Prostate gland (tissue), 2 donors: ENCODE measurements around the gene LOXL4. TPM values are rescaled to one million over a fixed set of nuclear protein-coding genes. Genes with fewer than 3 reads are reported as not detected.

Source experiments
- DNase-seq: peaks from one replicate; pipeline ENCODE4 v3.0.0-alpha.2; 2019; ENCODE audit warnings: low spot score
- H3K27ac ChIP-seq, 2 donors: fragments of 200-600 bp; sonication (generic); 2 replicates each; pipeline ENCODE4 v1.5.1; 2017 to 2019
- H3K27me3 ChIP-seq: fragments of 200-600 bp; sonication (generic); replicated peaks from 2 replicates; pipeline ENCODE4 v1.5.1; 2019; ENCODE audit not compliant: insufficient read depth
- H3K36me3 ChIP-seq, 2 donors: fragments of 200-600 bp; sonication (generic); 1 replicate in 1 of 2; 2 replicates in 1 of 2; pipeline versions ENCODE4 v1.5.1 to v1.8.1; 2017 to 2019
- H3K4me1 ChIP-seq: fragments of 200-600 bp; sonication (generic); replicated peaks from 2 replicates; pipeline ENCODE4 v1.5.1; 2019
- H3K4me3 ChIP-seq, 2 donors: fragments of 200-600 bp; sonication (generic); 2 replicates each; pipeline ENCODE4 v1.5.1; 2017 to 2019
- H3K9me3 ChIP-seq: fragments of 200-600 bp; sonication (generic); 2 replicates; pipeline ENCODE4 v1.5.1; 2017
- POLR2A ChIP-seq: fragments of 450-650 bp; IDR thresholded peaks from one replicate; pipeline ENCODE4 v1.6.1; 2016; ENCODE audit warnings: antibody characterized with exemption, mild to moderate bottlenecking
- POLR2AphosphoS5 ChIP-seq: sonication (generic); formaldehyde crosslinking; IDR thresholded peaks from one replicate; pipeline ENCODE4 v1.6.1; 2017; ENCODE audit warnings: antibody characterized with exemption
- WGBS: methylation state at CpG from one replicate; pipeline ENCODE4 v1.1.5; 2018; 5-methylcytosine and 5-hydroxymethylcytosine counted together
- intact Hi-C: fragments of 100-400 bp; cut with DNase I; formaldehyde crosslinking; loops from one replicate; pipeline ENCODE4 v1.14.2; 2022
- total RNA-seq, 2 donors: library from RNA; depleted of rRNA; stranded (reverse); fragments of >200 nt; gene quantifications; one replicate each; pipeline ENCODE4 v1.1.0, GENCODE V29; 2016
- TF ChIP-seq, protein P1 (sequence below), 4 experiments: fragments of 200-600 bp in 2 of 4; fragments of 450-650 bp in 2 of 4; sonication (generic) in 2 of 4; IDR thresholded peaks; 1 replicate in 3 of 4; 2 replicates in 1 of 4; pipeline ENCODE4 v1.5.1; 2016 to 2019; ENCODE audit warnings: antibody characterized with exemption in 4 of 4, mild to moderate bottlenecking in 2 of 4, moderate library complexity in 2 of 4

LOXL4 gene
- total RNA-seq, 2 donors from 2014 or later, result 7.4 to 26.8 TPM

DNA sequence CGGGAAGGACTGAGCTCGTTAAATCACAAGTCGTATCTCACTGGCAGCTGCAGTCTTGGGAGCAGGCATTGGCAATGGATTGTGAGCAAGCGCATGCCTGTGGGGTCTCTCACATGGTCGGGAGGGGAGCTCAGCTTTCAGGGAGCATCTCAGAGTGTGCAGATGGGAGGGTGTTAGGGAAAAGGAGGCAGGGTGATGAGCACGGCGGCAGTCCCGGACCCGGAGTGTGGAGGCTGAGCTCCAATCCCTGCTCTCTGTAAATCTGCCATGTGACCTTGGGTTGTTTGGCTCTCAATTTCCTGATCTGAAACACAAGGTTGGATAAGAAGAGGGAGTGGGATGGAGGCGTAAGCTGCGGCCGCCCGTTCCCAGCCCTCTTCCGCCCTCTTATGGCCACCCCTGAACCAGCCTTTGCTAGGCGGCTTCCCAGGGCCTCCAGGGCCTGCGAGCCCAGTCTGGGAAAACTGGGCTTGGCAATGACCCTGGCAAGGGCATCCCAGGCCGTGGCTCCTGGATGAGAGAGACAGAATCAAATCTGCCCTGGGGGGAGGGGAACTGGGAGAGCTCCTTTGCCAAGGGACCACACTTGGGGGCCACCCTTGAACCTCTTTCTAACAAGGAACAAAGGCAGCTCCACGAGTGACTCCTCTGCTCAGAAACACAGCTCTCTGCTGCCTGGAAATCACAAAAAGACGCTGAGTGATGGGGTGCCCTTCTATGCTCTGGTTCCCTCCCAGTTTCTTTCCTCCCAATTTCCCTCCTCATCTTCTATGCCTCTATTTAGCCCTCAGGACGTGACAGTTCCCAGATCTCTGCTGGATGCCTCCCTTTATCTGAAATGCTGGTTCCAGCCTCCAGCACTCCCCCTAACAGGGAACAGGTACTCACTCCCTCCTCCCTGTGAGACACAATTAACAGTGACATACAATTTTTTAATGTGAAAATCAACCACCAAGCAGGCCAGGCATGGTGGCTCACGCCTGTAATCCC, 41.7 kb upstream of the LOXL4 start:
- Histone ChIP-seq H3K4me3 (no peak overlapping the region), H3K4me1 (no peaks in the 10 kb centered on the region), H3K27ac (no peak overlapping the region), H3K9me3 (no peaks in the 10 kb centered on the region), H3K27me3 (no peaks in the 10 kb centered on the region), H3K36me3 (no peaks in the 10 kb centered on the region)
- TF ChIP-seq POLR2AphosphoS5 (peak; percentile 41), POLR2A (no peak)
- TF ChIP-seq, protein P1, sequence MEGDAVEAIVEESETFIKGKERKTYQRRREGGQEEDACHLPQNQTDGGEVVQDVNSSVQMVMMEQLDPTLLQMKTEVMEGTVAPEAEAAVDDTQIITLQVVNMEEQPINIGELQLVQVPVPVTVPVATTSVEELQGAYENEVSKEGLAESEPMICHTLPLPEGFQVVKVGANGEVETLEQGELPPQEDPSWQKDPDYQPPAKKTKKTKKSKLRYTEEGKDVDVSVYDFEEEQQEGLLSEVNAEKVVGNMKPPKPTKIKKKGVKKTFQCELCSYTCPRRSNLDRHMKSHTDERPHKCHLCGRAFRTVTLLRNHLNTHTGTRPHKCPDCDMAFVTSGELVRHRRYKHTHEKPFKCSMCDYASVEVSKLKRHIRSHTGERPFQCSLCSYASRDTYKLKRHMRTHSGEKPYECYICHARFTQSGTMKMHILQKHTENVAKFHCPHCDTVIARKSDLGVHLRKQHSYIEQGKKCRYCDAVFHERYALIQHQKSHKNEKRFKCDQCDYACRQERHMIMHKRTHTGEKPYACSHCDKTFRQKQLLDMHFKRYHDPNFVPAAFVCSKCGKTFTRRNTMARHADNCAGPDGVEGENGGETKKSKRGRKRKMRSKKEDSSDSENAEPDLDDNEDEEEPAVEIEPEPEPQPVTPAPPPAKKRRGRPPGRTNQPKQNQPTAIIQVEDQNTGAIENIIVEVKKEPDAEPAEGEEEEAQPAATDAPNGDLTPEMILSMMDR (IDR thresholded peaks at IDR 0.05), result peak; percentile 34 to 91 (median 72)
- 17% methylated on average over 21 of the region's 21 CpGs for WGBS
- DNase-seq, result peak; percentile 63
- intact Hi-C loops, result loop anchor here (1.0 to 10.0 kb wide), 4 partner anchors 41 to 395 kb away; partner anchors contain the start of gene LOXL4

DNA sequence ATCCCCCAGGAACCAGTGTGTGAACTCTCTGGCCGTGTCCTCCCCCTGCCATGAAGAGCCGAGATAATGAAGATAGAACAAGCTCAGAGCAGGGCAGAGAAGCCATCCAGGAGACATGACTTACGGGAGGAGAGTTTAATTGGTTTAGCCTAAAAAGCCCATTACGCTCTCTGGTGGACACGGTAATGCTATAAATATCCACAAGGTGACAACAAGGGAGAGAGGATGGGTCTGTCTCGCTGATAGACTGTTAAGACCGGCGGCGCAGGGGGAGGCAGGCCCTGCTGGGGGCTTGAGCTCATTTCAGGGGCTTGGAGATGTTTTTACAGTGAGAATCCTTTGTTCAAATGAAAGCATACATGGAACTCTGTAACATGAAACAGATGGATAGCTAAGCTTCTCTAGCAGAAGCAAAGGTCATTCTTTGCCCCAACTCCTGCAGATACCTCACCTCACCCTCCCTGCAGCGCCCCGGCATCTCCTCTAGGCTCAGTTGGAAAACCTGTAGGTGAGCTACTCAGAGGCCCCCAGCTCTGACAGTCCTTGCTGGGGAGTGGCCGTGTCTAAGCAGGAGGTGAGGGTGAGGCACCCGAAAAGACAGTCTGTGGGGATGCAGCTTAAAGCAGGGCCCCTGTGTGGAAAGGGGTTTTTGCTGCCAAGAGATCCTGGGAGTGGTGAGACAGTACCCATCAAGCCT, 40.8 kb upstream of the LOXL4 start:
- no peak overlapping the region for H3K27ac ChIP-seq
- DNase-seq, result no peak
- no peak overlapping the region for H3K4me3 ChIP-seq
- 65% methylated on average over 13 of the region's 13 CpGs for WGBS
- H3K9me3 ChIP-seq, result no peaks in the 10 kb centered on the region
- H3K4me1 ChIP-seq, result no peaks in the 10 kb centered on the region
- intact Hi-C loops, result loop anchor here (1.0 to 5.0 kb wide), 3 partner anchors 40 to 138 kb away; partner anchors contain the start of gene LOXL4
- TF ChIP-seq POLR2A, result no peak
- no peaks in the 10 kb centered on the region for H3K36me3 ChIP-seq
- no peaks in the 10 kb centered on the region for H3K27me3 ChIP-seq

DNA sequence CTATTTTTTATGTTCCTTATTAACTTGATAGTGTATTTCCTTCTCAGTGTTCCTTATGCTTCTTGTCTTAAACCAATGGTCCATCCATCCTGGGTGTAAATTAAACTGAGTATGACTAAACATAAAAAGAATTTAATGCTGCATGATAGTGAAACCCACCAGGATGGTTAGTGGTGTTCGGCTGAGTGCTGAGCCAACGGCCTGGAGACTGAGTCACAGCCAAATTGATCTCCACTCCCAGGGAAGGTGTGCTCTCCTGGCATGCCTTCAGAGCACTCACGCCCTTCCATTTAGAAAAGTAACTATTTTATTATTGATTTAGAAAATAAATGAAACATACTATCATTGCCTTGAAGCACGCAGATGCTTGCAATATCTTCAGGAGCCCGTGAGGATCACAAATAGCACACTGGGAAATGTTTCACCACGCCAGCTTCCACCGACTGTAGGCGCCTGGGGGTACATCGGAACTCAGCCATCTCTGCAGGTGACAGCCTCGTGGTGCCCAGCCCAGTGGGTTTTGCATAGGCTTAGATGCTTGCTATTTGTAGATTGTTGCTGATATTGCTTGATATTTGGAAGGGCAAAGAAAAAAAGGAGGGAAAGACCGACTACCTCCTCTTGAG, 40.0 kb upstream of the LOXL4 start:
- 83% methylated on average over 11 of the region's 11 CpGs for WGBS

DNA sequence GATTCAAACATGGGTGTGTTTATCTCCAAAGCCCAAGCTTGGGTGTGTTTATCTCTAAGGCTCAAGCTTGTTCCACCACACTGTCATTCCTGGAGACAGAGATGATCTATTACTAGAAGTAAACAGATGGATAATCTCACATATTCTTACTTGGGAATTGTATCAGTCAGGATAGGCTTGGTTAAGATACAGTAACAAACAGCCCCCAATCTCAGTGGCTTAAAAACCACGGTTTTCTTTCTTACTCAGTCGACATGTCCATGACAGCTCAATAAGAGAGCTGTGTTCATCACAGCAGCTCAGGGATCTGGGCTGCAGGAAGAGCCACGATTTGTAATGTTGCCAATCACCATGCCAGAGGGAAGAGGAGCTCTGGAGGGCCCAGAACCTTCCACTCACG, 38.5 kb upstream of the LOXL4 start:
- 81% methylated on average over 4 of the region's 4 CpGs for WGBS
- H3K9me3 ChIP-seq, result no peaks in the 10 kb centered on the region
- no peak overlapping the region for H3K27ac ChIP-seq
- TF ChIP-seq POLR2AphosphoS5, result no peak
- TF ChIP-seq POLR2A, result no peak
- TF ChIP-seq, protein P1 (IDR thresholded peaks at IDR 0.05), result no peak
- H3K4me3 ChIP-seq, result no peak overlapping the region
- H3K36me3 ChIP-seq, result no peaks in the 10 kb centered on the region
- no peak for DNase-seq
- H3K27me3 ChIP-seq, result no peaks in the 10 kb centered on the region
- H3K4me1 ChIP-seq, result no peaks in the 10 kb centered on the region
- intact Hi-C loops, result loop anchor here (5.0 kb wide), 1 partner anchor 64 kb away; no protein-coding TSS in a partner anchor

More for the DNA sequence above, 40.0 kb upstream of the LOXL4 start:
- no peaks in the 10 kb centered on the region for H3K36me3 ChIP-seq
- H3K4me3 ChIP-seq, result no peak overlapping the region
- no peaks in the 10 kb centered on the region for H3K27me3 ChIP-seq
- H3K4me1 ChIP-seq, result no peaks in the 10 kb centered on the region
- H3K27ac ChIP-seq, result no peak overlapping the region
- DNase-seq, result no peak
- no peaks in the 10 kb centered on the region for H3K9me3 ChIP-seq
- TF ChIP-seq POLR2AphosphoS5 (no peak), POLR2A (no peak)
- TF ChIP-seq, protein P1 (IDR thresholded peaks at IDR 0.05), result no peak
- intact Hi-C loops, result loop anchor here (2.0 to 5.0 kb wide), 2 partner anchors 39 to 66 kb away; partner anchors contain the start of gene LOXL4

DNA sequence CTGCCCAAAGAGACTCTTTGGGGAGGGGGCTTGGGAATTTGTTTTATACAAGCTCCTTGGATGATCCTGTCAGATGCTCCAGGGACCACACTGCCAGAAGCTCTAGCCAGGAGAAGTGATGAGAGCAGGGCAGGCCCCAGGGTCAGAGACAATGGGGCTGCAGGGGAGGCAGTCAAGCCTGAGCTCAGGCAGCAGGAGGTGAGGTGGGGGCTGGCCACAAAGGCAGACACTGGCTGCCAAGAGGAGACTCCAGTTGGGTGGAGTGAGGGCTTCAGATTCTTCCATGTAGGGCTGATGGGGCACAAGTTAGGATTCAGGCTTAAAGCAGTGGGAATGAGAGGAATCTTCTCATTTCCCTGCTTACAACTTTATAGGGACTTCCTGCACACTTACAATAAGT, 35.6 kb upstream of the LOXL4 start:
- Histone ChIP-seq H3K36me3 (no peaks in the 10 kb centered on the region), H3K9me3 (no peaks in the 10 kb centered on the region), H3K27ac (no peak overlapping the region), H3K4me1 (no peaks in the 10 kb centered on the region), H3K27me3 (no peaks in the 10 kb centered on the region), H3K4me3 (no peak overlapping the region)
- TF ChIP-seq POLR2A (no peak), POLR2AphosphoS5 (no peak)
- TF ChIP-seq, protein P1 (IDR thresholded peaks at IDR 0.05), result no peak
- intact Hi-C loops, result no loop called here
- no peak for DNase-seq
